MM.1S (cell line): Measurements from ENCODE around the gene AP1B1.

Experiments
- DNase-seq: peaks from one replicate; pipeline ENCODE4 v3.0.0-alpha.2; 2015
- H2AFZ ChIP-seq: fragments of 300-600 bp; sonication (generic); 2 replicates; pipeline ENCODE4 v1.6.0; 2016; ENCODE audit warnings: antibody characterized with exemption, low read length
- H3F3A ChIP-seq: fragments of 300-600 bp; sonication (generic); 2 replicates; pipeline ENCODE4 v1.6.1; 2016; ENCODE audit warnings: mild to moderate bottlenecking, antibody characterized with exemption, low read length, moderate library complexity, mixed read lengths; ENCODE audit not compliant: insufficient read depth
- H3K27ac ChIP-seq: fragments of 300-600 bp; sonication (generic); 2 replicates; pipeline ENCODE4 v1.5.1; 2016; ENCODE audit warnings: mild to moderate bottlenecking, low read length
- H3K27me3 ChIP-seq: fragments of 300-600 bp; sonication (generic); replicated peaks from 2 replicates; pipeline ENCODE4 v1.6.0; 2016; ENCODE audit warnings: low read length; ENCODE audit not compliant: insufficient read depth
- H3K36me3 ChIP-seq: fragments of 300-600 bp; sonication (generic); replicated peaks from 2 replicates; pipeline ENCODE4 v1.6.1; 2016; ENCODE audit warnings: mild to moderate bottlenecking, low read length, mixed read lengths; ENCODE audit not compliant: insufficient read depth
- H3K4me1 ChIP-seq: fragments of 300-600 bp; sonication (generic); 2 replicates; pipeline ENCODE4 v1.6.1; 2016; ENCODE audit warnings: low read length, mixed read lengths
- H3K4me2 ChIP-seq: fragments of 300-600 bp; sonication (generic); 2 replicates; pipeline ENCODE4 v1.6.0; 2016; ENCODE audit warnings: low read depth, low read length
- H3K4me3 ChIP-seq: fragments of 300-600 bp; sonication (generic); 2 replicates; pipeline ENCODE4 v1.5.1; 2016; ENCODE audit warnings: low read length, mixed read lengths
- H3K79me2 ChIP-seq: fragments of 300-600 bp; sonication (generic); 2 replicates; pipeline ENCODE4 v1.6.1; 2016; ENCODE audit warnings: mixed run types, low read length, mixed read lengths
- H3K9ac ChIP-seq: fragments of 300-600 bp; sonication (generic); 2 replicates; pipeline ENCODE4 v1.6.1; 2016; ENCODE audit warnings: low read length, mixed read lengths
- H3K9me2 ChIP-seq: fragments of 300-600 bp; sonication (generic); replicated peaks from 2 replicates; pipeline ENCODE4 v1.6.1; 2016; ENCODE audit warnings: mild to moderate bottlenecking, low read length, mixed read lengths; ENCODE audit not compliant: insufficient read depth
- H3K9me3 ChIP-seq: fragments of 300-600 bp; sonication (generic); replicated peaks from 2 replicates; pipeline ENCODE4 v1.6.1; 2016; ENCODE audit warnings: mild to moderate bottlenecking, low read length, mixed read lengths; ENCODE audit not compliant: insufficient read depth
- H4K20me1 ChIP-seq: fragments of 300-600 bp; sonication (generic); 2 replicates; pipeline ENCODE4 v1.6.1; 2016; ENCODE audit warnings: mild to moderate bottlenecking, low read length, moderate library complexity, mixed read lengths; ENCODE audit not compliant: insufficient read depth
- CTCF ChIP-seq: fragments of 300-600 bp; sonication (generic); IDR thresholded peaks from 2 replicates; pipeline ENCODE4 v1.5.1; 2016; ENCODE audit warnings: antibody characterized with exemption, low read length, mixed read lengths
- EZH2 ChIP-seq: fragments of 300-600 bp; sonication (generic); optimal IDR thresholded peaks from 2 replicates; pipeline ENCODE3; 2017; ENCODE audit warnings: low read depth, mild to moderate bottlenecking, antibody characterized with exemption, low read length, mixed read lengths
- EZH2phosphoT487 ChIP-seq: fragments of 300-600 bp; sonication (generic); IDR thresholded peaks from 2 replicates; pipeline ENCODE4 v1.6.1; 2018; ENCODE audit warnings: antibody characterized with exemption, low read length

The AP1B1 gene

GRCh38 chr22:29312218-29313125 lies 75.9 kb downstream of the AP1B1 start:
- no peak for DNase-seq
- H3K36me3 ChIP-seq: no peaks in the 10 kb centered on the region
- H3K9me2 ChIP-seq: no peaks in the 10 kb centered on the region
- H3K4me2 ChIP-seq: no peak overlapping the region
- no peaks in the 10 kb centered on the region for H3F3A ChIP-seq
- no peak overlapping the region for H3K4me3 ChIP-seq
- no peak overlapping the region for H3K9ac ChIP-seq
- no peaks in the 10 kb centered on the region for H3K4me1 ChIP-seq
- no peaks in the 10 kb centered on the region for H4K20me1 ChIP-seq
- no peak overlapping the region for H2AFZ ChIP-seq
- peaks cover 51% of the 10 kb centered on the region for H3K27me3 ChIP-seq
- H3K27ac ChIP-seq: no peak overlapping the region
- no peaks in the 10 kb centered on the region for H3K79me2 ChIP-seq
- H3K9me3 ChIP-seq: no peaks in the 10 kb centered on the region
- no peak for TF ChIP-seq EZH2phosphoT487
- no peak for TF ChIP-seq EZH2
- TF ChIP-seq CTCF: no peak

GRCh38 chr22:29311464-29312217 lies 76.7 kb downstream of the AP1B1 start:
- no peak overlapping the region for H3K4me3 ChIP-seq
- no peak for DNase-seq
- no peaks in the 10 kb centered on the region for H3K9me3 ChIP-seq
- H4K20me1 ChIP-seq: no peaks in the 10 kb centered on the region
- H3K9me2 ChIP-seq: no peaks in the 10 kb centered on the region
- H3K27ac ChIP-seq: no peak overlapping the region
- H3K4me2 ChIP-seq: no peak overlapping the region
- H3K9ac ChIP-seq: no peak overlapping the region
- H3K27me3 ChIP-seq: peaks cover 46% of the 10 kb centered on the region
- H3K79me2 ChIP-seq: no peaks in the 10 kb centered on the region
- H3K4me1 ChIP-seq: no peaks in the 10 kb centered on the region
- TF ChIP-seq EZH2phosphoT487: no peak
- no peak for TF ChIP-seq EZH2
- no peak for TF ChIP-seq CTCF
- no peaks in the 10 kb centered on the region for H3K36me3 ChIP-seq
- no peak overlapping the region for H2AFZ ChIP-seq
- H3F3A ChIP-seq: no peaks in the 10 kb centered on the region

- H2AFZ ChIP-seq: no peak overlapping the region
- no peaks in the 10 kb centered on the region for H3K4me1 ChIP-seq
- no peaks in the 10 kb centered on the region for H3K36me3 ChIP-seq
- no peak overlapping the region for H3K4me2 ChIP-seq
- no peaks in the 10 kb centered on the region for H3K9me2 ChIP-seq
- no peaks in the 10 kb centered on the region for H3K79me2 ChIP-seq
- H4K20me1 ChIP-seq: no peaks in the 10 kb centered on the region
- H3K9me3 ChIP-seq: no peaks in the 10 kb centered on the region
- no peaks in the 10 kb centered on the region for H3F3A ChIP-seq
- H3K4me3 ChIP-seq: no peak overlapping the region
- H3K27ac ChIP-seq: no peak overlapping the region
- H3K27me3 ChIP-seq: peaks cover 39% of the 10 kb centered on the region
- DNase-seq: no peak
- no peak for TF ChIP-seq CTCF
- TF ChIP-seq EZH2phosphoT487: no peak
- TF ChIP-seq EZH2: no peak
- no peak overlapping the region for H3K9ac ChIP-seq
These were observed 77.5 kb downstream of the AP1B1 start for GRCh38 chr22:29310863-29311339.
